A549 (cell line): ENCODE results near the gene NAA60. TPM values are rescaled to one million over a fixed set of nuclear protein-coding genes. Genes with fewer than 3 reads are reported as not detected.

Experiments used
- ATAC-seq, 2 experiments: fragments of 200-7000 bp in 1 of 2; fragments of >200 bp in 1 of 2; cut with Nextera tagmentation in 1 of 2; cut with Tn5 transposase in 1 of 2; 3 replicates each; pipeline versions ENCODE4 v1.8.0 to v1.9.1; 2018 to 2020; ENCODE audit warnings: mild to moderate bottlenecking in 1 of 2, moderate library complexity in 1 of 2
- CTCF ChIA-PET: fragments of 300-600 bp; sonication (Branson Sonifier 250); formaldehyde crosslinking; extraction: SDS; loops from one replicate; lab custom pipeline; 2021; ENCODE audit warnings: antibody characterized with exemption, inconsistent platforms; lab: Yijun Ruan, JAX
- POLR2A ChIA-PET: fragments of 350-600 bp; formaldehyde crosslinking; extraction: SDS; loops from one replicate; lab custom pipeline; 2021; ENCODE audit warnings: antibody characterized with exemption, inconsistent platforms; lab: Yijun Ruan, JAX
- DNase-seq, 2 experiments: peaks; one replicate each; pipeline versions ENCODE4 v3.0.0 to v3.0.0-alpha.2; 2011 to 2016; ENCODE audit warnings: low read depth in 1 of 2, low spot score in 1 of 2
- FAIRE-seq: peaks from 2 replicates; lab custom pipeline; 2011; peaks lifted over from hg19 to GRCh38; lab: Jason Lieb, UNC
- H3K27ac ChIP-seq, 2 experiments: fragments of >200 bp; sonication (Bioruptor Twin); formaldehyde crosslinking; 3 replicates each; pipeline ENCODE4 v1.5.1; 2016 to 2017
- H3K4me1 ChIP-seq: fragments of >200 bp; sonication (Bioruptor Twin); formaldehyde crosslinking; 3 replicates; pipeline ENCODE4 v1.6.1; 2016
- H3K4me2 ChIP-seq: fragments of >200 bp; sonication (Bioruptor Twin); formaldehyde crosslinking; 3 replicates; pipeline ENCODE4 v1.6.1; 2016
- H3K4me3 ChIP-seq: fragments of >200 bp; sonication (Bioruptor Twin); formaldehyde crosslinking; 3 replicates; pipeline ENCODE4 v1.5.1; 2016
- H3K9me3 ChIP-seq: fragments of >200 bp; sonication (Bioruptor Twin); formaldehyde crosslinking; 3 replicates; pipeline ENCODE4 v1.6.1; 2016
- BHLHE40 ChIP-seq: IDR thresholded peaks from 2 replicates; pipeline ENCODE4 v1.6.1; 2012; ENCODE audit warnings: low read depth, low read length, inconsistent platforms
- CBX2 ChIP-seq: fragments of 200-600 bp; sonication (generic); IDR thresholded peaks from 2 replicates; pipeline ENCODE4 v1.6.1; 2016; ENCODE audit warnings: low read depth, mild to moderate bottlenecking, borderline replicate concordance
- CEBPB ChIP-seq, 2 experiments: fragments of >200 bp in 1 of 2; sonication (Bioruptor Twin) in 1 of 2; formaldehyde crosslinking in 1 of 2; IDR thresholded peaks; 2 replicates each; pipeline ENCODE4 v1.6.1; 2012 to 2016
- EHF ChIP-seq: fragments of 250-450 bp; sonication (Bioruptor Pico); IDR thresholded peaks from 2 replicates; pipeline ENCODE4 v1.5.0; 2020; ENCODE audit warnings: mild to moderate bottlenecking
- EHMT2 ChIP-seq: fragments of 200-600 bp; sonication (generic); IDR thresholded peaks from 2 replicates; pipeline ENCODE4 v1.6.1; 2016; ENCODE audit warnings: antibody characterized with exemption, low read depth, mild to moderate bottlenecking, moderate library complexity
- ELK1 ChIP-seq: fragments of 150-350 bp; IDR thresholded peaks from 2 replicates; pipeline ENCODE4 v1.6.1; 2014; ENCODE audit warnings: low read depth, mild to moderate bottlenecking, low read length
- FOSL2 ChIP-seq, 2 experiments: fragments of 450-650 bp in 1 of 2; fragments of >200 bp in 1 of 2; sonication (Bioruptor Twin) in 1 of 2; formaldehyde crosslinking; IDR thresholded peaks; 2 replicates each; pipeline versions ENCODE4 v1.5.0 to v1.6.1; 2016 to 2020; ENCODE audit warnings: mild to moderate bottlenecking in 1 of 2, moderate library complexity in 1 of 2
- GATA3 ChIP-seq: IDR thresholded peaks from 2 replicates; pipeline ENCODE4 v1.6.1; 2012; ENCODE audit warnings: borderline replicate concordance
- HDAC2 ChIP-seq: fragments of 200-600 bp; sonication (generic); IDR thresholded peaks from 2 replicates; pipeline ENCODE4 v1.6.1; 2016
- HES2 ChIP-seq: fragments of >200 bp; sonication (Bioruptor Twin); formaldehyde crosslinking; IDR thresholded peaks from 2 replicates; pipeline ENCODE4 v1.6.1; 2016
- HOXB13 ChIP-seq: fragments of 250-450 bp; sonication (Bioruptor Pico); IDR thresholded peaks from 2 replicates; pipeline ENCODE4 v1.5.0; 2020; ENCODE audit warnings: low read depth, mild to moderate bottlenecking, moderate library complexity
- JUNB ChIP-seq: fragments of >200 bp; sonication (Bioruptor Twin); formaldehyde crosslinking; IDR thresholded peaks from 2 replicates; pipeline ENCODE4 v1.6.1; 2016
- MAZ ChIP-seq: fragments of 150-350 bp; IDR thresholded peaks from 2 replicates; pipeline ENCODE4 v1.6.1; 2014; ENCODE audit warnings: antibody characterized with exemption, low read depth, low read length, borderline replicate concordance
- NFE2L2 ChIP-seq: fragments of 150-350 bp; conservative IDR thresholded peaks from 2 replicates; pipeline ENCODE4 v1.6.1; 2014; ENCODE audit warnings: low read length
- NR3C1 ChIP-seq: fragments of >200 bp; sonication (Bioruptor Twin); formaldehyde crosslinking; IDR thresholded peaks from 3 replicates; pipeline ENCODE4 v1.6.1; 2017
- POLR2A ChIP-seq: IDR thresholded peaks from 2 replicates; pipeline ENCODE4 v1.6.1; 2012; ENCODE audit warnings: mild to moderate bottlenecking, low read length
- RAD21 ChIP-seq, 2 experiments: fragments of >200 bp in 1 of 2; sonication (Bioruptor Twin) in 1 of 2; formaldehyde crosslinking in 1 of 2; IDR thresholded peaks in 1 of 2; conservative IDR thresholded peaks in 1 of 2; 2 replicates in 1 of 2; 3 replicates in 1 of 2; pipeline ENCODE4 v1.6.1; 2012 to 2018; ENCODE audit warnings: inconsistent platforms in 1 of 2
- RARB ChIP-seq: fragments of 250-450 bp; sonication (Bioruptor Pico); IDR thresholded peaks from 2 replicates; pipeline ENCODE4 v1.8.0; 2021; ENCODE audit warnings: mild to moderate bottlenecking, moderate library complexity
- RFX5 ChIP-seq: fragments of 450-650 bp; IDR thresholded peaks from 2 replicates; pipeline ENCODE4 v1.7.1; 2014; ENCODE audit warnings: antibody characterized with exemption, mild to moderate bottlenecking, moderate library complexity
- RNF2 ChIP-seq: fragments of 200-600 bp; sonication (generic); IDR thresholded peaks from 2 replicates; pipeline ENCODE4 v1.6.1; 2016; ENCODE audit warnings: low read depth, mild to moderate bottlenecking, antibody characterized with exemption, moderate library complexity, borderline replicate concordance
- SMC3 ChIP-seq: fragments of >200 bp; sonication (Bioruptor Twin); formaldehyde crosslinking; IDR thresholded peaks from 3 replicates; pipeline ENCODE4 v1.6.1; 2018; ENCODE audit warnings: inconsistent platforms
- TFCP2L1 ChIP-seq: fragments of 250-450 bp; sonication (Bioruptor Pico); IDR thresholded peaks from 2 replicates; pipeline ENCODE4 v1.5.0; 2021; ENCODE audit warnings: mild to moderate bottlenecking
- ZNF302 ChIP-seq: fragments of 250-450 bp; sonication (Bioruptor Pico); IDR thresholded peaks from 2 replicates; pipeline ENCODE4 v1.9.0; 2021; ENCODE audit warnings: inconsistent platforms, mild to moderate bottlenecking, moderate library complexity
- WGBS: methylation state at CpG from one replicate; pipeline ENCODE4 v1.1.6; 2017; ENCODE audit errors: missing lambda C conversion rate; 5-methylcytosine and 5-hydroxymethylcytosine counted together
- polyA plus RNA-seq, 4 experiments: library from polyadenylated mRNA; depleted of rRNA in 3 of 4; stranded (reverse); fragments of >200 nt; fragmentation: RNase III in 1 of 4; extraction: RNeasy Plus Mini Kit Qiagen cat#74134 plus additional on column Dnase treatment in 1 of 4; gene quantifications; 2 replicates in 3 of 4; 3 replicates in 1 of 4; pipeline ENCODE4 v1.2.3, GENCODE V29; 2011 to 2017
- TF ChIP-seq, protein P1 (sequence below): fragments of 200-600 bp; sonication (generic); IDR thresholded peaks from 2 replicates; pipeline ENCODE4 v1.6.1; 2016; ENCODE audit warnings: antibody characterized with exemption, mild to moderate bottlenecking, moderate library complexity
- TF ChIP-seq, protein P2 (sequence below): IDR thresholded peaks from 2 replicates; pipeline ENCODE4 v1.6.1; 2012; ENCODE audit warnings: low read depth, borderline replicate concordance

Gene NAA60
- polyA plus RNA-seq, 2 of the 4 experiments (the other 2 are of a cell fraction), result 41.6 to 43.9 TPM

- TF ChIP-seq, protein P1, sequence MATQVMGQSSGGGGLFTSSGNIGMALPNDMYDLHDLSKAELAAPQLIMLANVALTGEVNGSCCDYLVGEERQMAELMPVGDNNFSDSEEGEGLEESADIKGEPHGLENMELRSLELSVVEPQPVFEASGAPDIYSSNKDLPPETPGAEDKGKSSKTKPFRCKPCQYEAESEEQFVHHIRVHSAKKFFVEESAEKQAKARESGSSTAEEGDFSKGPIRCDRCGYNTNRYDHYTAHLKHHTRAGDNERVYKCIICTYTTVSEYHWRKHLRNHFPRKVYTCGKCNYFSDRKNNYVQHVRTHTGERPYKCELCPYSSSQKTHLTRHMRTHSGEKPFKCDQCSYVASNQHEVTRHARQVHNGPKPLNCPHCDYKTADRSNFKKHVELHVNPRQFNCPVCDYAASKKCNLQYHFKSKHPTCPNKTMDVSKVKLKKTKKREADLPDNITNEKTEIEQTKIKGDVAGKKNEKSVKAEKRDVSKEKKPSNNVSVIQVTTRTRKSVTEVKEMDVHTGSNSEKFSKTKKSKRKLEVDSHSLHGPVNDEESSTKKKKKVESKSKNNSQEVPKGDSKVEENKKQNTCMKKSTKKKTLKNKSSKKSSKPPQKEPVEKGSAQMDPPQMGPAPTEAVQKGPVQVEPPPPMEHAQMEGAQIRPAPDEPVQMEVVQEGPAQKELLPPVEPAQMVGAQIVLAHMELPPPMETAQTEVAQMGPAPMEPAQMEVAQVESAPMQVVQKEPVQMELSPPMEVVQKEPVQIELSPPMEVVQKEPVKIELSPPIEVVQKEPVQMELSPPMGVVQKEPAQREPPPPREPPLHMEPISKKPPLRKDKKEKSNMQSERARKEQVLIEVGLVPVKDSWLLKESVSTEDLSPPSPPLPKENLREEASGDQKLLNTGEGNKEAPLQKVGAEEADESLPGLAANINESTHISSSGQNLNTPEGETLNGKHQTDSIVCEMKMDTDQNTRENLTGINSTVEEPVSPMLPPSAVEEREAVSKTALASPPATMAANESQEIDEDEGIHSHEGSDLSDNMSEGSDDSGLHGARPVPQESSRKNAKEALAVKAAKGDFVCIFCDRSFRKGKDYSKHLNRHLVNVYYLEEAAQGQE, result no peak
- no peak for TF ChIP-seq ZNF302 (CRISPR knock-in tag)
- no peak for TF ChIP-seq MAZ
- TF ChIP-seq FOSL2 (IDR thresholded peaks at IDR 0.05), result no peak
- TF ChIP-seq FOSL2 (CRISPR knock-in tag; IDR thresholded peaks at IDR 0.05), result no peak
- no peak for TF ChIP-seq SMC3
- no peak for TF ChIP-seq RAD21 (conservative IDR thresholded peaks at IDR 0.05 in 1 of 2, IDR thresholded peaks at IDR 0.05 in 1 of 2)
- no peak for TF ChIP-seq GATA3
- no peak for TF ChIP-seq HES2
- TF ChIP-seq, protein P2, sequence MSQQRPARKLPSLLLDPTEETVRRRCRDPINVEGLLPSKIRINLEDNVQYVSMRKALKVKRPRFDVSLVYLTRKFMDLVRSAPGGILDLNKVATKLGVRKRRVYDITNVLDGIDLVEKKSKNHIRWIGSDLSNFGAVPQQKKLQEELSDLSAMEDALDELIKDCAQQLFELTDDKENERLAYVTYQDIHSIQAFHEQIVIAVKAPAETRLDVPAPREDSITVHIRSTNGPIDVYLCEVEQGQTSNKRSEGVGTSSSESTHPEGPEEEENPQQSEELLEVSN, result no peak
These were observed 76.9 kb downstream of the NAA60 start (continued) for GRCh38 chr16:3520413-3520812.

DNA sequence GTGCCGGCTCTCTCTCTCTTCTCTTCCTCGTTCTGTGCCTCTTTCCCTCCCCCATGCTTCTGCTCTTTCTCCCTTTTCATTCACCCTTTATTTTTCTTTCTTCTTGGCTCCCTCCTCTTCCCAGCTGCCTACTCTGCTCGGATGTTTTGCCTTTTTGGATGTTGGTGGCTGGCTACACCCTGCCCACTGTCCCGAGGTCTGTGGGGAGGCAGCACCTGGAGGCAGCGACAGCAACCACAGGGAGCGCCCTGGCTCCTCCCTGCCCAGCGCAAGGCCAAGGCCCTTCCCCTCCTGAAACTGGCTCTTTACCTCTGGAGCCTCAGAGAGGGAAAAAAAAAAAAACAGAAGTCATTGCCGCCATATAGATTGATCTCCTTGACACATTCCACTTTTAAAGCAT lies 77.4 kb downstream of the NAA60 start:
- Histone ChIP-seq H3K4me1 (peaks cover 11% of the 10 kb centered on the region), H3K4me2 (no peak overlapping the region), H3K27ac (no peak overlapping the region), H3K9me3 (no peaks in the 10 kb centered on the region), H3K4me3 (no peak overlapping the region)
- 87% methylated on average over 8 of the region's 8 CpGs for WGBS
- ATAC-seq, result no peak
- DNase-seq, result no peak
- TF ChIP-seq EHF (CRISPR knock-in tag), result no peak
- ChIA-PET CTCF (no interaction called here), POLR2A (no interaction called here)
- FAIRE-seq, result no peak

- no peak for ATAC-seq
- no peak for TF ChIP-seq CEBPB (IDR thresholded peaks at IDR 0.05)
- no peak for TF ChIP-seq HOXB13
- no peak for TF ChIP-seq NFE2L2
- no peak for TF ChIP-seq POLR2A
- no peak for TF ChIP-seq RNF2
- TF ChIP-seq MAZ, result no peak
- no peak for TF ChIP-seq TFCP2L1
- TF ChIP-seq CBX2, result no peak
- TF ChIP-seq NR3C1, result no peak
- no peak for TF ChIP-seq RFX5
- TF ChIP-seq HDAC2, result no peak
- no peak for TF ChIP-seq JUNB
- TF ChIP-seq RARB, result no peak
- no peak for TF ChIP-seq ELK1
- TF ChIP-seq BHLHE40, result no peak
- TF ChIP-seq EHMT2, result no peak
These were observed 79.8 kb downstream of the NAA60 start for GRCh38 chr16:3523281-3523680.

More at GRCh38 chr16:3523281-3523680, 79.8 kb downstream of the NAA60 start:
- DNase-seq (no peak), FAIRE-seq (no peak)
- CTCF ChIA-PET, result interaction anchor here (1.1 kb wide), 1 partner anchor 10 kb away, joined by 5 read pairs; no protein-coding TSS in a partner anchor
- 95% methylated on average over 3 of the region's 3 CpGs for WGBS
- Histone ChIP-seq H3K4me1 (peaks cover 11% of the 10 kb centered on the region), H3K4me3 (no peak overlapping the region), H3K27ac (no peak overlapping the region), H3K9me3 (no peaks in the 10 kb centered on the region), H3K4me2 (no peak overlapping the region)
- POLR2A ChIA-PET, result no interaction called here
